NCI-H82 treated with DMSO at 0.1 percent for 48 hours (cell line): Measurements from ENCODE around the gene SLC24A5.
A peak's percentile ranks its signal among the peaks of the same experiment; 100 is the strongest.

Source experiments
- DNase-seq: peaks from one replicate; lab custom pipeline; 2025; ENCODE audit not compliant: unreplicated experiment; lab: John Stamatoyannopoulos, UW

Gene SLC24A5

GRCh38 chr15:48109856-48110531 lies 10.8 kb upstream of the SLC24A5 start:
- DNase-seq = no peak

- DNase-seq = peak; percentile 92
These were observed 8.5 kb upstream of the SLC24A5 start for GRCh38 chr15:48112242-48112641.

GRCh38 chr15:48119277-48119676 lies 1.5 kb upstream of the SLC24A5 start:
- DNase-seq = no peak

GRCh38 chr15:48121849-48122248 lies 1.1 kb downstream of the SLC24A5 start:
- no peak for DNase-seq

- no peak for DNase-seq
These were observed 6.0 kb downstream of the SLC24A5 start for GRCh38 chr15:48126667-48127355.

GRCh38 chr15:48131324-48131723 lies 10.5 kb downstream of the SLC24A5 start:
- DNase-seq = no peak

- no peak for DNase-seq
These were observed 12.1 kb downstream of the SLC24A5 start for GRCh38 chr15:48132874-48133273.

GRCh38 chr15:48143856-48144255 lies 23.1 kb downstream of the SLC24A5 start:
- no peak for DNase-seq

- DNase-seq = no peak
These were observed 24.1 kb downstream of the SLC24A5 start for GRCh38 chr15:48144889-48145288.

GRCh38 chr15:48145923-48146322 lies 25.1 kb downstream of the SLC24A5 start:
- no peak for DNase-seq

- DNase-seq = no peak
These were observed 26.6 kb downstream of the SLC24A5 start for GRCh38 chr15:48147358-48147757.

GRCh38 chr15:48149858-48150257 lies 29.1 kb downstream of the SLC24A5 start:
- no peak for DNase-seq

- DNase-seq = no peak
These were observed 32.7 kb downstream of the SLC24A5 start for GRCh38 chr15:48153526-48153925.

- no peak for DNase-seq
These were observed 47.8 kb downstream of the SLC24A5 start for GRCh38 chr15:48168616-48169015.

- no peak for DNase-seq
These were observed 50.2 kb downstream of the SLC24A5 start for GRCh38 chr15:48170981-48171380.

- DNase-seq = no peak
These were observed 54.3 kb downstream of the SLC24A5 start for GRCh38 chr15:48175126-48175525.

- DNase-seq = no peak
These were observed 55.3 kb downstream of the SLC24A5 start for GRCh38 chr15:48176112-48176511.

- DNase-seq = no peak
These were observed 56.2 kb downstream of the SLC24A5 start for GRCh38 chr15:48176957-48177356.

GRCh38 chr15:48177383-48177765 lies 56.6 kb downstream of the SLC24A5 start:
- no peak for DNase-seq

GRCh38 chr15:48177766-48178647 lies 57.2 kb downstream of the SLC24A5 start, which contains the start of gene MYEF2:
MYEF2 (minus strand) TSS chr15:48178295; CDS start chr15:48178237, 58 bp downstream.
- peak; percentile 40 for DNase-seq

GRCh38 chr15:48178648-48178931 lies 57.8 kb downstream of the SLC24A5 start:
- DNase-seq = no peak

GRCh38 chr15:48182749-48183148 lies 62.0 kb downstream of the SLC24A5 start:
- DNase-seq = no peak
